ENCODE results near the gene CCDC27. TPM values are rescaled to one million over a fixed set of nuclear protein-coding genes. Genes with fewer than 3 reads are reported as not detected.

CCDC27 gene
- total and polyA plus RNA-seq, 4 donors = not detected

DNA sequence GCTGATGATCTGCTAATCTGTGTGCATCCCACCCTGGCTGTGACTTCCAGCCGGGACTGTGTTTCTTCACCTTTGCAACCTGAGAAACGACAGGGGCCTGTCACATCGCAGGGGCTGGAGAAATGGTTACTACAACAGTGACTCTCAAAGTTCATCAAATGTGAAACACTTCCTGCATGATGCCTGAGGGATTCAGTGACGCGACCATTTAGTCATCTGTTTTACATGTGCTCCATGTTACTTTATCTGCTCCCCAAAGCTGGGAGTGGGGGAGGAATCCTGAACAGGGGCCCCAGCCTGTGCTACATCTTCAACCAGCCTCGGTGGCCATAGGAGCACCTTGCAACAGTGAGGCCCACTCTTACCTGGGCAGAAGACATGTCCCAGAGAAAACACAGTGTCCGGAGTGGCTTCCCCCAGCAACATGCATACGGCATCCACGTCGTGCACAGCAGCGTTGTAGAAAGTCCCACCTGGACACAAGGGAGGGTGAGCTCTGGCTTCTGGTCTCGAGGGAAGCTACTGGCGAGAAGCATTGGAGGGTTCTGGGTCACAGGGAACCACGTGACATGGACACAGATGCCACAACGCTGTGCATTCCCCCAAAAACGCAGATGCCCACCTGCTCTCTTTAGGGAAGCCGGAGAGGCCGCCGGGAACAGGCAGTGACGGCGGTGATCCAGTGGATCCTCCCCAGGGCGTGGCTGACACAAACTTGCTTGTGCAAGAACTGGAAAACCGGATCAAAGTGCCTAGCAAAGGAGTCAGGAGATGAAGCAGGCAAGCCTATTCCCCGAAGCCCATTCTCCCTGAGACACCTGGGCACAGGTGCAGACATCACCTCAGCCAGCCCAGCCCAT is 9.6 kb upstream of the CCDC27 start:
- Histone ChIP-seq H3K4me3 (ENCODE audit: low read length in 2 of 2) (no peak overlapping the region), H3K9me3 (ENCODE audit: control insufficient read depth, low read length) (no peaks in the 10 kb centered on the region), H3K27me3 (ENCODE audit: control insufficient read depth in 1 of 2, insufficient read depth in 2 of 2, low read length in 1 of 2) (no peaks in the 10 kb centered on the region), H3K36me3 (ENCODE audit: control insufficient read depth in 1 of 2, insufficient read depth in 2 of 2, low read length in 1 of 2) (peaks cover 0 to 6% of the 10 kb centered on the region in 2 donors), H3K27ac (ENCODE audit: low read depth in 1 of 2, low read length in 2 of 2) (no peak overlapping the region), H3K4me1 (ENCODE audit: control insufficient read depth in 1 of 2, insufficient read depth in 2 of 2, low read length in 2 of 2) (no peaks in the 10 kb centered on the region)
- ATAC-seq (ENCODE audit: low FRiP score) (no peak), DNase-seq (peak in 1 of 2 donors; percentile 49)
- intact Hi-C loops (cut with DNase I) = no loop called here
- WGBS, 2 donors = 86 to 87% methylated on average over 24 of the region's 24 CpGs

GRCh38 chr1:3743421-3743820 is 8.8 kb upstream of the CCDC27 start:
- H3K4me3 ChIP-seq (ENCODE audit: low read length in 2 of 2) = no peak overlapping the region

DNA sequence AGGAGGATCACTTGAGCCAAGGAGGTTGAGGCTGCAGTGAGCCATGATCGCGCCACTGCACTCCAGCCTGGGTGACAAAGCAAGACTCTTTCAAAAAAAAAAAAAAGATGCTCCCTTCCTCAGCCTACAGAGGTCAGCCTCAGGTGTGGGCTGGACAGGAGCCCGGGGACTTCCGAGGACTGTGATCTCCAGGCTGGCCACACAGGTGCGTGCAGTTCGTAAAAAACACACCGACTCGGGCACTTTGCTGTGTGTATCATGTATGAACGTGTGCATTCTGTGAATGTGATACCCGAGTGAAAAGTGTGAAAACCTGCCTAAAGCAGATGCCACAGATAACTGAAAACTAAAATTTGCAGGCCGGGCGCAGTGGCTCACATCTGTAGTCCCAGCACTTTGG is 8.4 kb upstream of the CCDC27 start:
- Histone ChIP-seq H3K36me3 (ENCODE audit: control insufficient read depth in 1 of 2, insufficient read depth in 2 of 2, low read length in 1 of 2) (peaks cover 0 to 5% of the 10 kb centered on the region in 2 donors), H3K27ac (ENCODE audit: low read depth in 1 of 2, low read length in 2 of 2) (no peak overlapping the region), H3K4me1 (ENCODE audit: control insufficient read depth in 1 of 2, insufficient read depth in 2 of 2, low read length in 2 of 2) (no peaks in the 10 kb centered on the region), H3K27me3 (ENCODE audit: control insufficient read depth in 1 of 2, insufficient read depth in 2 of 2, low read length in 1 of 2) (no peaks in the 10 kb centered on the region), H3K9me3 (ENCODE audit: control insufficient read depth, low read length) (no peaks in the 10 kb centered on the region), H3K4me3 (ENCODE audit: low read length in 2 of 2) (no peak overlapping the region)
- ATAC-seq (ENCODE audit: low FRiP score) (no peak), DNase-seq (peak in 1 of 2 donors; percentile 44)
- WGBS, 2 donors = 94 to 96% methylated on average over 12 of the region's 12 CpGs
- intact Hi-C loops (cut with DNase I) = no loop called here

More at GRCh38 chr1:3743421-3743820, 8.8 kb upstream of the CCDC27 start:
- intact Hi-C loops (cut with DNase I) = no loop called here
- no peaks in the 10 kb centered on the region for H3K4me1 ChIP-seq (ENCODE audit: control insufficient read depth in 1 of 2, insufficient read depth in 2 of 2, low read length in 2 of 2)
- 29 to 35% methylated on average over 4 of the region's 4 CpGs for WGBS, 2 donors
- ATAC-seq (ENCODE audit: low FRiP score) (no peak), DNase-seq (no peak)
- H3K36me3 ChIP-seq (ENCODE audit: control insufficient read depth in 1 of 2, insufficient read depth in 2 of 2, low read length in 1 of 2) = peaks cover 0 to 6% of the 10 kb centered on the region in 2 donors
- no peaks in the 10 kb centered on the region for H3K9me3 ChIP-seq (ENCODE audit: control insufficient read depth, low read length)
- no peaks in the 10 kb centered on the region for H3K27me3 ChIP-seq (ENCODE audit: control insufficient read depth in 1 of 2, insufficient read depth in 2 of 2, low read length in 1 of 2)
- no peak overlapping the region for H3K27ac ChIP-seq (ENCODE audit: low read depth in 1 of 2, low read length in 2 of 2)

DNA sequence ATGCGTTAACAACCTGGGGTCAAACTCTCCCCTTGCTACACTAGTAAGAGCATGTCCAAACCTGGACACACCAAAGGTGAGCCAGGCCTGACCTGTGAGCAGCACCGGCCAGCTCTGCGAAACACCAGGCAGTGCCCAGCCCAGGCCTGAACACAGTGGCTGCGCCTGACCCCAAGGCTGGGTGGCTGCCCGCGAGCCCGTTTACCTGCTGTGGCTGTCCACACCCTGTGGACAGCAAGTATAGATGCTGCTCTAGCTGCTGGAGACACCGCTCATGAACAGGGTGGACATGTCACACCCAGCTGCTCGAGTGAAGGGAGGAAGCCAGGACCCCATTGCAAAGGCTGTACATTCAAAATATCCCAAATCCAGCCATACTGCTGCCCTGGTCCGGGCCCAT is 7.6 kb upstream of the CCDC27 start:
- Histone ChIP-seq H3K4me1 (ENCODE audit: control insufficient read depth in 1 of 2, insufficient read depth in 2 of 2, low read length in 2 of 2) (no peaks in the 10 kb centered on the region), H3K27me3 (ENCODE audit: control insufficient read depth in 1 of 2, insufficient read depth in 2 of 2, low read length in 1 of 2) (no peaks in the 10 kb centered on the region), H3K9me3 (ENCODE audit: control insufficient read depth, low read length) (no peaks in the 10 kb centered on the region), H3K36me3 (ENCODE audit: control insufficient read depth in 1 of 2, insufficient read depth in 2 of 2, low read length in 1 of 2) (peaks cover 0 to 4% of the 10 kb centered on the region in 2 donors), H3K27ac (ENCODE audit: low read depth in 1 of 2, low read length in 2 of 2) (no peak overlapping the region), H3K4me3 (ENCODE audit: low read length in 2 of 2) (no peak overlapping the region)
- DNase-seq = no peak
- no peak for ATAC-seq (ENCODE audit: low FRiP score)
- whole genome bisulfite sequencing, 2 donors = 91 to 94% methylated on average over 10 of the region's 10 CpGs
- intact Hi-C loops (cut with DNase I) = no loop called here

DNA sequence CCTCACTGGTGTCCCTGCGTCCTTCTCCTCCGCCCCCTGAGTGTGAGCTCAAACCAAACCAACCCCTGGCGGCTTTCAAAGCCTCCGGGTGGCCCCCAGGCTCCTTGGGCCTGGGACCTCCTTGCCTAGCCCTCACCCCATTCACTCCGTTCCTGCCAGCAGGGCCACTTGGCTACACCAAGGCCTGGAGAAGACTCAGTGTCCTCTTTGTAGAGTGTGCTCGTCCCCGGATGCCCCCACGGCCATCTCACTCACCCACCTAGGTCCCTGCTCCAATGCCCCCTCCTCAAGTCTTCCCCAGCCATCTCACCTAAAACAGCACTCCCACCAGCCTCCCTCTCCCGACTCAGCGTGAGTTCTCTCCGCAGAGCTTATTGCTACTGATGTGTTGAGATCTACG is 7.2 kb upstream of the CCDC27 start:
- H3K27me3 ChIP-seq (ENCODE audit: control insufficient read depth in 1 of 2, insufficient read depth in 2 of 2, low read length in 1 of 2) = no peaks in the 10 kb centered on the region
- no peak overlapping the region for H3K27ac ChIP-seq (ENCODE audit: low read depth in 1 of 2, low read length in 2 of 2)
- intact Hi-C loops (cut with DNase I) = no loop called here
- ATAC-seq (ENCODE audit: low FRiP score) = no peak
- DNase-seq = no peak
- H3K4me1 ChIP-seq (ENCODE audit: control insufficient read depth in 1 of 2, insufficient read depth in 2 of 2, low read length in 2 of 2) = no peaks in the 10 kb centered on the region
- WGBS, 2 donors = 92 to 93% methylated on average over 12 of the region's 12 CpGs
- no peaks in the 10 kb centered on the region for H3K9me3 ChIP-seq (ENCODE audit: control insufficient read depth, low read length)
- H3K36me3 ChIP-seq (ENCODE audit: control insufficient read depth in 1 of 2, insufficient read depth in 2 of 2, low read length in 1 of 2) = peaks cover 0 to 4% of the 10 kb centered on the region in 2 donors
- no peak overlapping the region for H3K4me3 ChIP-seq (ENCODE audit: low read length in 2 of 2)

DNA sequence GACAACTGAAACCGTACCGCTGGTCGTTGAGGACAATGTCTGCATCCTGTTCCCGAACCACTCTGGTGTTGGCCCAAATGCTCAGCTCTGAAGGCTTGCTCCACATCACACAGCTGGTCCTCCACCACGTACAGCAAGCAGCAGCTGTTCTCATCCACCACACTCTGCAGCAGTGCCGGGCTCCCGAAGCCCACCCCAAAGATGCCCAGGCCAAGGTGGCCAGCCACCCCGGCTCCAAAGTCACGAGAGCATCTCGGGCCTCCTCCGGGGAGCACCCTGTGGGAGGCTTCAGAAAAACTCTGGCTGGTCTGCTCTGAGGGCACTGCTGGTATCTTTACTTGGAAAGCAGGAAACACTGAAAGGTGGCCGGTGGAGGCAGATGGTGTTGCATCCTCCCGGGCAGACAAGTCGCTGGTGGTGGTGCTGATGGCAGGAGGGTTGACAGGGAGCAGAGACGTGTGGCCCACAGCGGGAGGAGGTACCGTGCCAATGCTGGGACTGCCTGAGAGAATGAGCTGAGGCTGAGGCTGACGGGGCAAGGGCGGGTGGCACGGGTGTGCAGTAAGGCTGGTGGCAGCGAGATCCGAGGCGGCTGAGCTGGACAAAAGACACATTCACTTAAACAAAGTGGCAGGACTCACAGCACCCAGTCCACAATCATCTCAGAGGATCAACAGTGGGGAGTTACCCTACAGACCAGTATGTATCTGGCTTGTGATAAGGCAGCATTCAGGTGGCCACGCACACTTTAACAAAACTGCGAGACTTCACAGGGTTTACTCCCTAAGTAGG is 6.5 kb upstream of the CCDC27 start:
- ATAC-seq (ENCODE audit: low FRiP score) (no peak), DNase-seq (no peak)
- Histone ChIP-seq H3K27ac (ENCODE audit: low read depth in 1 of 2, low read length in 2 of 2) (no peak overlapping the region), H3K4me3 (ENCODE audit: low read length in 2 of 2) (no peak overlapping the region), H3K4me1 (ENCODE audit: control insufficient read depth in 1 of 2, insufficient read depth in 2 of 2, low read length in 2 of 2) (no peaks in the 10 kb centered on the region), H3K27me3 (ENCODE audit: control insufficient read depth in 1 of 2, insufficient read depth in 2 of 2, low read length in 1 of 2) (no peaks in the 10 kb centered on the region), H3K36me3 (ENCODE audit: control insufficient read depth in 1 of 2, insufficient read depth in 2 of 2, low read length in 1 of 2) (peaks cover 0 to 3% of the 10 kb centered on the region in 2 donors), H3K9me3 (ENCODE audit: control insufficient read depth, low read length) (no peaks in the 10 kb centered on the region)
- whole genome bisulfite sequencing, 2 donors = 82 to 83% methylated on average over 25 of the region's 25 CpGs
- intact Hi-C loops (cut with DNase I) = no loop called here

- ATAC-seq (ENCODE audit: low FRiP score) (no peak), DNase-seq (no peak)
- no peaks in the 10 kb centered on the region for H3K9me3 ChIP-seq (ENCODE audit: control insufficient read depth, low read length)
- H3K4me3 ChIP-seq (ENCODE audit: low read length in 2 of 2) = peak overlapping the region in 1 of 2 donors; percentile 82
- intact Hi-C loops (cut with DNase I) = no loop called here
- H3K4me1 ChIP-seq (ENCODE audit: control insufficient read depth in 1 of 2, insufficient read depth in 2 of 2, low read length in 2 of 2) = no peaks in the 10 kb centered on the region
- WGBS, 2 donors = 16 to 19% methylated on average over 35 of the region's 35 CpGs
- peaks cover 0 to 2% of the 10 kb centered on the region in 2 donors for H3K36me3 ChIP-seq (ENCODE audit: control insufficient read depth in 1 of 2, insufficient read depth in 2 of 2, low read length in 1 of 2)
- H3K27ac ChIP-seq (ENCODE audit: low read depth in 1 of 2, low read length in 2 of 2) = no peak overlapping the region
- H3K27me3 ChIP-seq (ENCODE audit: control insufficient read depth in 1 of 2, insufficient read depth in 2 of 2, low read length in 1 of 2) = no peaks in the 10 kb centered on the region
These were observed 5.8 kb upstream of the CCDC27 start for GRCh38 chr1:3746389-3746829.

GRCh38 chr1:3746830-3747521 is 5.3 kb upstream of the CCDC27 start:
- no peaks in the 10 kb centered on the region for H3K27me3 ChIP-seq (ENCODE audit: control insufficient read depth in 1 of 2, insufficient read depth in 2 of 2, low read length in 1 of 2)
- peak overlapping the region; percentile 74 to 82 for H3K4me3 ChIP-seq (ENCODE audit: low read length in 2 of 2)
- no peaks in the 10 kb centered on the region for H3K4me1 ChIP-seq (ENCODE audit: control insufficient read depth in 1 of 2, insufficient read depth in 2 of 2, low read length in 2 of 2)
- peaks cover 0 to 2% of the 10 kb centered on the region in 2 donors for H3K36me3 ChIP-seq (ENCODE audit: control insufficient read depth in 1 of 2, insufficient read depth in 2 of 2, low read length in 1 of 2)
- peak; percentile 92 to 96 for DNase-seq
- peak; percentile 91 for ATAC-seq (ENCODE audit: low FRiP score)
- WGBS, 2 donors = 1 to 2% methylated on average over 55 to 73 of the region's 73 CpGs
- peak overlapping the region in 1 of 2 donors; percentile 4 for H3K27ac ChIP-seq (ENCODE audit: low read depth in 1 of 2, low read length in 2 of 2)
- no peaks in the 10 kb centered on the region for H3K9me3 ChIP-seq (ENCODE audit: control insufficient read depth, low read length)
- intact Hi-C loops (cut with DNase I) = no loop called here
